Measurements from ENCODE around the gene CELA2B. TPM values are rescaled to one million over a fixed set of nuclear protein-coding genes. Genes with fewer than 3 reads are reported as not detected.

CELA2B gene
- total RNA-seq, 4 donors from 2014 or later, result not detected

GRCh38 chr1:15452866-15453571 is 22.9 kb upstream of the CELA2B start:
- intact Hi-C loops (cut with DNase I), result no loop called here

GRCh38 chr1:15453734-15454133 is 22.2 kb upstream of the CELA2B start:
- no peak overlapping the region for H3K4me3 ChIP-seq (replicated peaks in 1 of 3)
- no peaks in the 10 kb centered on the region for H3K9me3 ChIP-seq
- no peaks in the 10 kb centered on the region for H3K4me1 ChIP-seq
- no peaks in the 10 kb centered on the region for H3K27me3 ChIP-seq
- intact Hi-C loops (cut with DNase I), result no loop called here
- H3K27ac ChIP-seq, result no peak overlapping the region
- no peak for TF ChIP-seq CTCF (IDR thresholded peaks at IDR 0.05)
- TF ChIP-seq POLR2A (IDR thresholded peaks at IDR 0.05), result no peak
- 84 to 86% methylated on average over 11 of the region's 11 CpGs for WGBS, 2 donors
- no peaks in the 10 kb centered on the region for H3K36me3 ChIP-seq
- no peak for DNase-seq

More at GRCh38 chr1:15452866-15453571, 22.9 kb upstream of the CELA2B start:
- H3K36me3 ChIP-seq, result no peaks in the 10 kb centered on the region
- 89 to 93% methylated on average over 10 of the region's 10 CpGs for WGBS, 2 donors
- H3K27ac ChIP-seq, result no peak overlapping the region
- DNase-seq, result no peak
- no peaks in the 10 kb centered on the region for H3K27me3 ChIP-seq
- no peaks in the 10 kb centered on the region for H3K9me3 ChIP-seq
- no peaks in the 10 kb centered on the region for H3K4me1 ChIP-seq
- no peak overlapping the region for H3K4me3 ChIP-seq (replicated peaks in 1 of 3)
- no peak for TF ChIP-seq POLR2A (IDR thresholded peaks at IDR 0.05)
- no peak for TF ChIP-seq CTCF (IDR thresholded peaks at IDR 0.05)

- no peak for TF ChIP-seq CTCF (IDR thresholded peaks at IDR 0.05)
- no peak for TF ChIP-seq POLR2A (IDR thresholded peaks at IDR 0.05)
- Histone ChIP-seq H3K27me3 (no peaks in the 10 kb centered on the region), H3K9me3 (no peaks in the 10 kb centered on the region), H3K27ac (no peak overlapping the region), H3K36me3 (no peaks in the 10 kb centered on the region), H3K4me3 (replicated peaks in 1 of 3) (no peak overlapping the region), H3K4me1 (no peaks in the 10 kb centered on the region)
- intact Hi-C loops (cut with DNase I), result no loop called here
- no peak for DNase-seq
- WGBS, 2 donors, result 75 to 79% methylated on average over 3 of the region's 3 CpGs
These were observed 21.6 kb upstream of the CELA2B start for GRCh38 chr1:15454256-15454655.

- WGBS, 2 donors, result 86 to 97% methylated on average over 3 to 6 of the region's 6 CpGs
- H3K27ac ChIP-seq, result no peak overlapping the region
- H3K27me3 ChIP-seq, result no peaks in the 10 kb centered on the region
- no peak for DNase-seq
- no peak overlapping the region for H3K4me3 ChIP-seq (replicated peaks in 1 of 3)
- no peaks in the 10 kb centered on the region for H3K4me1 ChIP-seq
- H3K9me3 ChIP-seq, result no peaks in the 10 kb centered on the region
- H3K36me3 ChIP-seq, result no peaks in the 10 kb centered on the region
- intact Hi-C loops (cut with DNase I), result no loop called here
- TF ChIP-seq POLR2A (IDR thresholded peaks at IDR 0.05), result no peak
- no peak for TF ChIP-seq CTCF (IDR thresholded peaks at IDR 0.05)
These were observed 20.4 kb upstream of the CELA2B start for GRCh38 chr1:15455522-15455921.

GRCh38 chr1:15456313-15456954 is 19.5 kb upstream of the CELA2B start, which contains the start of gene CELA2A:
Gene CELA2A, plus strand, starts transcription at chr1:15456732. Its CDS starts 22 bp downstream, at chr1:15456754.
- Histone ChIP-seq H3K9me3 (no peaks in the 10 kb centered on the region), H3K27me3 (no peaks in the 10 kb centered on the region), H3K4me1 (no peaks in the 10 kb centered on the region), H3K4me3 (replicated peaks in 1 of 3) (no peak within 1 kb of the TSS), H3K27ac (no peak within 1 kb of the TSS), H3K36me3 (no peaks in the 10 kb centered on the region)
- no peak for TF ChIP-seq POLR2A (IDR thresholded peaks at IDR 0.05)
- TF ChIP-seq CTCF (IDR thresholded peaks at IDR 0.05), result no peak
- DNase-seq, result no peak
- 94 to 96% methylated on average over 8 of the region's 8 CpGs for WGBS, 2 donors
- intact Hi-C loops (cut with DNase I), result no loop called here
